ENCODE data around the gene ZBTB20. TPM values are rescaled to one million over a fixed set of nuclear protein-coding genes. Genes with fewer than 3 reads are reported as not detected.

ZBTB20 gene
- total RNA-seq, 1 donor from 2014 or later, result 23.5 TPM

GRCh38 chr3:114904633-114905032 is 242.5 kb downstream of the ZBTB20 start:
- Histone ChIP-seq H3K36me3 (ENCODE audit: control insufficient read depth in 3 of 3, insufficient read depth in 3 of 3, low read length in 3 of 3) (no peaks in the 10 kb centered on the region), H3K4me1 (ENCODE audit: control insufficient read depth in 3 of 3, insufficient read depth in 3 of 3, low read length in 3 of 3) (peaks cover 0 to 8% (median 8%) of the 10 kb centered on the region in 3 donors), H3K27me3 (ENCODE audit: control insufficient read depth in 3 of 3, insufficient read depth in 3 of 3, low read length in 3 of 3) (no peaks in the 10 kb centered on the region), H3K9me3 (ENCODE audit: control insufficient read depth in 3 of 3, low read length in 3 of 3) (peaks cover 0 to 1% (median 0%) of the 10 kb centered on the region in 3 donors), H3K4me3 (ENCODE audit: low read length in 3 of 3) (no peak overlapping the region), H3K27ac (ENCODE audit: low read depth, low read length) (no peak overlapping the region), H3K9ac (ENCODE audit: low read depth in 1 of 3, low read length in 3 of 3) (no peak overlapping the region)

- H3K4me3 ChIP-seq (ENCODE audit: low read length in 3 of 3), result no peak overlapping the region
- H3K27me3 ChIP-seq (ENCODE audit: control insufficient read depth in 3 of 3, insufficient read depth in 3 of 3, low read length in 3 of 3), result no peaks in the 10 kb centered on the region
- no peaks in the 10 kb centered on the region for H3K9me3 ChIP-seq (ENCODE audit: control insufficient read depth in 3 of 3, low read length in 3 of 3)
- no peaks in the 10 kb centered on the region for H3K36me3 ChIP-seq (ENCODE audit: control insufficient read depth in 3 of 3, insufficient read depth in 3 of 3, low read length in 3 of 3)
- peak overlapping the region; percentile 15 for H3K27ac ChIP-seq (ENCODE audit: low read depth, low read length)
- H3K4me1 ChIP-seq (ENCODE audit: control insufficient read depth in 3 of 3, insufficient read depth in 3 of 3, low read length in 3 of 3), result peaks cover 0 to 11% (median 8%) of the 10 kb centered on the region in 3 donors
- H3K9ac ChIP-seq (ENCODE audit: low read depth in 1 of 3, low read length in 3 of 3), result no peak overlapping the region
These were observed 243.9 kb downstream of the ZBTB20 start for GRCh38 chr3:114903213-114903612.

GRCh38 chr3:114902691-114903101 is 244.4 kb downstream of the ZBTB20 start:
- no peaks in the 10 kb centered on the region for H3K36me3 ChIP-seq (ENCODE audit: control insufficient read depth in 3 of 3, insufficient read depth in 3 of 3, low read length in 3 of 3)
- H3K9me3 ChIP-seq (ENCODE audit: control insufficient read depth in 3 of 3, low read length in 3 of 3), result no peaks in the 10 kb centered on the region
- H3K9ac ChIP-seq (ENCODE audit: low read depth in 1 of 3, low read length in 3 of 3), result no peak overlapping the region
- peak overlapping the region; percentile 9 for H3K27ac ChIP-seq (ENCODE audit: low read depth, low read length)
- peaks cover 0 to 11% (median 8%) of the 10 kb centered on the region in 3 donors for H3K4me1 ChIP-seq (ENCODE audit: control insufficient read depth in 3 of 3, insufficient read depth in 3 of 3, low read length in 3 of 3)
- no peaks in the 10 kb centered on the region for H3K27me3 ChIP-seq (ENCODE audit: control insufficient read depth in 3 of 3, insufficient read depth in 3 of 3, low read length in 3 of 3)
- no peak overlapping the region for H3K4me3 ChIP-seq (ENCODE audit: low read length in 3 of 3)

GRCh38 chr3:114900908-114901307 is 246.2 kb downstream of the ZBTB20 start:
- Histone ChIP-seq H3K27me3 (ENCODE audit: control insufficient read depth in 3 of 3, insufficient read depth in 3 of 3, low read length in 3 of 3) (no peaks in the 10 kb centered on the region), H3K4me1 (ENCODE audit: control insufficient read depth in 3 of 3, insufficient read depth in 3 of 3, low read length in 3 of 3) (peaks cover 0 to 11% (median 8%) of the 10 kb centered on the region in 3 donors), H3K27ac (ENCODE audit: low read depth, low read length) (peak overlapping the region; percentile 7), H3K9ac (ENCODE audit: low read depth in 1 of 3, low read length in 3 of 3) (peak overlapping the region in 1 of 3 donors; percentile 9), H3K36me3 (ENCODE audit: control insufficient read depth in 3 of 3, insufficient read depth in 3 of 3, low read length in 3 of 3) (no peaks in the 10 kb centered on the region), H3K4me3 (ENCODE audit: low read length in 3 of 3) (peak overlapping the region in 1 of 3 donors; percentile 25), H3K9me3 (ENCODE audit: control insufficient read depth in 3 of 3, low read length in 3 of 3) (no peaks in the 10 kb centered on the region)

- Histone ChIP-seq H3K9ac (ENCODE audit: low read depth in 1 of 3, low read length in 3 of 3) (peak overlapping the region in 1 of 3 donors; percentile 7), H3K4me1 (ENCODE audit: control insufficient read depth in 3 of 3, insufficient read depth in 3 of 3, low read length in 3 of 3) (peaks cover 0 to 11% (median 8%) of the 10 kb centered on the region in 3 donors), H3K4me3 (ENCODE audit: low read length in 3 of 3) (peak overlapping the region in 2 of 3 donors; percentile 13 to 15), H3K27me3 (ENCODE audit: control insufficient read depth in 3 of 3, insufficient read depth in 3 of 3, low read length in 3 of 3) (no peaks in the 10 kb centered on the region), H3K9me3 (ENCODE audit: control insufficient read depth in 3 of 3, low read length in 3 of 3) (no peaks in the 10 kb centered on the region), H3K36me3 (ENCODE audit: control insufficient read depth in 3 of 3, insufficient read depth in 3 of 3, low read length in 3 of 3) (no peaks in the 10 kb centered on the region), H3K27ac (ENCODE audit: low read depth, low read length) (peak overlapping the region; percentile 78)
These were observed 247.7 kb downstream of the ZBTB20 start for GRCh38 chr3:114899186-114899931.

GRCh38 chr3:114896978-114897377 is 250.1 kb downstream of the ZBTB20 start:
- Histone ChIP-seq H3K9me3 (ENCODE audit: control insufficient read depth in 3 of 3, low read length in 3 of 3) (no peaks in the 10 kb centered on the region), H3K36me3 (ENCODE audit: control insufficient read depth in 3 of 3, insufficient read depth in 3 of 3, low read length in 3 of 3) (no peaks in the 10 kb centered on the region), H3K9ac (ENCODE audit: low read depth in 1 of 3, low read length in 3 of 3) (no peak overlapping the region), H3K4me3 (ENCODE audit: low read length in 3 of 3) (no peak overlapping the region), H3K27ac (ENCODE audit: low read depth, low read length) (no peak overlapping the region), H3K4me1 (ENCODE audit: control insufficient read depth in 3 of 3, insufficient read depth in 3 of 3, low read length in 3 of 3) (peaks cover 12 to 16% (median 13%) of the 10 kb centered on the region in 3 donors), H3K27me3 (ENCODE audit: control insufficient read depth in 3 of 3, insufficient read depth in 3 of 3, low read length in 3 of 3) (no peaks in the 10 kb centered on the region)

- no peak overlapping the region for H3K4me3 ChIP-seq (ENCODE audit: low read length in 3 of 3)
- H3K9me3 ChIP-seq (ENCODE audit: control insufficient read depth in 3 of 3, low read length in 3 of 3), result no peaks in the 10 kb centered on the region
- no peaks in the 10 kb centered on the region for H3K27me3 ChIP-seq (ENCODE audit: control insufficient read depth in 3 of 3, insufficient read depth in 3 of 3, low read length in 3 of 3)
- peaks cover 7 to 20% (median 13%) of the 10 kb centered on the region in 3 donors for H3K4me1 ChIP-seq (ENCODE audit: control insufficient read depth in 3 of 3, insufficient read depth in 3 of 3, low read length in 3 of 3)
- peak overlapping the region; percentile 61 for H3K27ac ChIP-seq (ENCODE audit: low read depth, low read length)
- no peaks in the 10 kb centered on the region for H3K36me3 ChIP-seq (ENCODE audit: control insufficient read depth in 3 of 3, insufficient read depth in 3 of 3, low read length in 3 of 3)
- H3K9ac ChIP-seq (ENCODE audit: low read depth in 1 of 3, low read length in 3 of 3), result no peak overlapping the region
These were observed 253.7 kb downstream of the ZBTB20 start for GRCh38 chr3:114893361-114893760.

GRCh38 chr3:114892880-114893279 is 254.2 kb downstream of the ZBTB20 start:
- H3K9me3 ChIP-seq (ENCODE audit: control insufficient read depth in 3 of 3, low read length in 3 of 3), result no peaks in the 10 kb centered on the region
- H3K4me3 ChIP-seq (ENCODE audit: low read length in 3 of 3), result no peak overlapping the region
- H3K27ac ChIP-seq (ENCODE audit: low read depth, low read length), result peak overlapping the region; percentile 61
- peaks cover 7 to 20% (median 13%) of the 10 kb centered on the region in 3 donors for H3K4me1 ChIP-seq (ENCODE audit: control insufficient read depth in 3 of 3, insufficient read depth in 3 of 3, low read length in 3 of 3)
- H3K36me3 ChIP-seq (ENCODE audit: control insufficient read depth in 3 of 3, insufficient read depth in 3 of 3, low read length in 3 of 3), result no peaks in the 10 kb centered on the region
- no peak overlapping the region for H3K9ac ChIP-seq (ENCODE audit: low read depth in 1 of 3, low read length in 3 of 3)
- no peaks in the 10 kb centered on the region for H3K27me3 ChIP-seq (ENCODE audit: control insufficient read depth in 3 of 3, insufficient read depth in 3 of 3, low read length in 3 of 3)

GRCh38 chr3:114892131-114892879 is 254.8 kb downstream of the ZBTB20 start:
- Histone ChIP-seq H3K36me3 (ENCODE audit: control insufficient read depth in 3 of 3, insufficient read depth in 3 of 3, low read length in 3 of 3) (no peaks in the 10 kb centered on the region), H3K27me3 (ENCODE audit: control insufficient read depth in 3 of 3, insufficient read depth in 3 of 3, low read length in 3 of 3) (no peaks in the 10 kb centered on the region), H3K9me3 (ENCODE audit: control insufficient read depth in 3 of 3, low read length in 3 of 3) (no peaks in the 10 kb centered on the region), H3K9ac (ENCODE audit: low read depth in 1 of 3, low read length in 3 of 3) (no peak overlapping the region), H3K4me1 (ENCODE audit: control insufficient read depth in 3 of 3, insufficient read depth in 3 of 3, low read length in 3 of 3) (peaks cover 7 to 20% (median 13%) of the 10 kb centered on the region in 3 donors), H3K27ac (ENCODE audit: low read depth, low read length) (peak overlapping the region; percentile 61), H3K4me3 (ENCODE audit: low read length in 3 of 3) (peak overlapping the region in 1 of 3 donors; percentile 16)

- Histone ChIP-seq H3K36me3 (ENCODE audit: control insufficient read depth in 3 of 3, insufficient read depth in 3 of 3, low read length in 3 of 3) (no peaks in the 10 kb centered on the region), H3K9me3 (ENCODE audit: control insufficient read depth in 3 of 3, low read length in 3 of 3) (no peaks in the 10 kb centered on the region), H3K27ac (ENCODE audit: low read depth, low read length) (no peak overlapping the region), H3K4me1 (ENCODE audit: control insufficient read depth in 3 of 3, insufficient read depth in 3 of 3, low read length in 3 of 3) (peaks cover 6 to 10% (median 7%) of the 10 kb centered on the region in 3 donors), H3K27me3 (ENCODE audit: control insufficient read depth in 3 of 3, insufficient read depth in 3 of 3, low read length in 3 of 3) (no peaks in the 10 kb centered on the region), H3K4me3 (ENCODE audit: low read length in 3 of 3) (no peak overlapping the region), H3K9ac (ENCODE audit: low read depth in 1 of 3, low read length in 3 of 3) (no peak overlapping the region)
These were observed 259.3 kb downstream of the ZBTB20 start for GRCh38 chr3:114887806-114888205.
